HEK293 (cell line): ENCODE results near the gene SLC29A1.

Experiments
- BCL11A ChIP-seq: fragments of 450-650 bp; formaldehyde crosslinking; IDR thresholded peaks from 2 replicates; pipeline ENCODE4 v1.5.1; 2016; ENCODE audit warnings: low read depth, missing biosample characterization, missing genetic modification characterization
- ELK4 ChIP-seq: IDR thresholded peaks from 2 replicates; pipeline ENCODE4 v1.6.1; 2011; ENCODE audit warnings: mild to moderate bottlenecking, low read depth, low read length, borderline replicate concordance
- GLI2 ChIP-seq: fragments of 450-650 bp; formaldehyde crosslinking; IDR thresholded peaks from 2 replicates; pipeline ENCODE4; 2017; ENCODE audit warnings: missing biosample characterization, missing genetic modification characterization, low read depth, borderline replicate concordance
- GLI4 ChIP-seq: fragments of 450-650 bp; formaldehyde crosslinking; IDR thresholded peaks from 2 replicates; pipeline ENCODE4 v1.5.1; 2016; ENCODE audit warnings: missing biosample characterization, missing genetic modification characterization
- GLIS1 ChIP-seq: fragments of 450-650 bp; formaldehyde crosslinking; IDR thresholded peaks from 2 replicates; pipeline ENCODE4 v1.5.1; 2016; ENCODE audit warnings: missing biosample characterization, missing genetic modification characterization
- KLF1 ChIP-seq: fragments of 450-650 bp; formaldehyde crosslinking; IDR thresholded peaks from 2 replicates; pipeline ENCODE4 v1.5.1; 2016; ENCODE audit warnings: missing biosample characterization, missing genetic modification characterization
- KLF8 ChIP-seq: fragments of 450-650 bp; formaldehyde crosslinking; IDR thresholded peaks from 2 replicates; pipeline ENCODE4 v1.5.1; 2016; ENCODE audit warnings: missing biosample characterization, missing genetic modification characterization
- MEIS1 ChIP-seq: sonication (generic); formaldehyde crosslinking; IDR thresholded peaks from 2 replicates; pipeline ENCODE4 v1.8.1; 2022; ENCODE audit warnings: missing genetic modification reagents, mild to moderate bottlenecking, borderline replicate concordance
- OVOL3 ChIP-seq: fragments of 450-650 bp; formaldehyde crosslinking; IDR thresholded peaks from 2 replicates; pipeline ENCODE4 v1.5.1; 2016; ENCODE audit warnings: missing biosample characterization, missing genetic modification characterization
- YY2 ChIP-seq: fragments of 450-650 bp; formaldehyde crosslinking; IDR thresholded peaks from 2 replicates; pipeline ENCODE4 v1.5.1; 2016; ENCODE audit warnings: missing biosample characterization, missing genetic modification characterization
- ZBTB1 ChIP-seq: fragments of 450-650 bp; formaldehyde crosslinking; IDR thresholded peaks from 2 replicates; pipeline ENCODE4 v1.5.1; 2016; ENCODE audit warnings: missing biosample characterization, missing genetic modification characterization
- ZBTB20 ChIP-seq: fragments of 450-650 bp; formaldehyde crosslinking; IDR thresholded peaks from 2 replicates; pipeline ENCODE4 v1.5.1; 2016; ENCODE audit warnings: missing biosample characterization, missing genetic modification characterization
- ZBTB48 ChIP-seq: fragments of 450-650 bp; formaldehyde crosslinking; IDR thresholded peaks from 2 replicates; pipeline ENCODE4 v1.5.1; 2016; ENCODE audit warnings: missing biosample characterization, missing genetic modification characterization
- ZBTB49 ChIP-seq: fragments of 450-650 bp; formaldehyde crosslinking; IDR thresholded peaks from 2 replicates; pipeline ENCODE4 v1.5.1; 2016; ENCODE audit warnings: missing biosample characterization, missing genetic modification characterization, low read depth
- ZBTB7A ChIP-seq: fragments of 450-650 bp; formaldehyde crosslinking; IDR thresholded peaks from 2 replicates; pipeline ENCODE4 v1.5.1; 2016; ENCODE audit warnings: low read depth, missing biosample characterization, missing genetic modification characterization
- ZFP41 ChIP-seq: fragments of 450-650 bp; formaldehyde crosslinking; IDR thresholded peaks from 2 replicates; pipeline ENCODE4 v1.5.1; 2016; ENCODE audit warnings: missing biosample characterization, missing genetic modification characterization, borderline replicate concordance
- ZFP69B ChIP-seq: fragments of 450-650 bp; formaldehyde crosslinking; IDR thresholded peaks from 2 replicates; pipeline ENCODE4 v1.5.1; 2016; ENCODE audit warnings: missing biosample characterization, missing genetic modification characterization
- ZNF112 ChIP-seq: fragments of 450-650 bp; formaldehyde crosslinking; IDR thresholded peaks from 2 replicates; pipeline ENCODE4 v1.5.0; 2017; ENCODE audit warnings: missing biosample characterization, missing genetic modification characterization
- ZNF114 ChIP-seq: fragments of 450-650 bp; formaldehyde crosslinking; IDR thresholded peaks from 2 replicates; pipeline ENCODE4 v1.5.0; 2017; ENCODE audit warnings: missing biosample characterization, missing genetic modification characterization
- ZNF133 ChIP-seq: fragments of 450-650 bp; formaldehyde crosslinking; IDR thresholded peaks from 2 replicates; pipeline ENCODE4 v1.5.1; 2016; ENCODE audit warnings: missing biosample characterization, missing genetic modification characterization
- ZNF148 ChIP-seq: fragments of 450-650 bp; formaldehyde crosslinking; IDR thresholded peaks from 2 replicates; pipeline ENCODE4 v1.5.0; 2017; ENCODE audit warnings: missing biosample characterization, missing genetic modification characterization, borderline replicate concordance
- ZNF202 ChIP-seq: fragments of 450-650 bp; formaldehyde crosslinking; IDR thresholded peaks from 2 replicates; pipeline ENCODE4 v1.5.1; 2016; ENCODE audit warnings: missing biosample characterization, missing genetic modification characterization, borderline replicate concordance
- ZNF214 ChIP-seq: fragments of 450-650 bp; formaldehyde crosslinking; IDR thresholded peaks from 2 replicates; pipeline ENCODE4 v1.5.1; 2017; ENCODE audit warnings: missing biosample characterization, mild to moderate bottlenecking, missing genetic modification characterization, borderline replicate concordance
- ZNF26 ChIP-seq: fragments of 450-650 bp; formaldehyde crosslinking; IDR thresholded peaks from 2 replicates; pipeline ENCODE4 v1.5.1; 2016; ENCODE audit warnings: missing biosample characterization, missing genetic modification characterization
- ZNF292 ChIP-seq: fragments of 450-650 bp; formaldehyde crosslinking; IDR thresholded peaks from 2 replicates; pipeline ENCODE4 v1.5.1; 2016; ENCODE audit warnings: low read depth, missing biosample characterization, missing genetic modification characterization, borderline replicate concordance
- ZNF433 ChIP-seq: fragments of 450-650 bp; formaldehyde crosslinking; IDR thresholded peaks from 2 replicates; pipeline ENCODE4 v1.5.1; 2016; ENCODE audit warnings: missing biosample characterization, missing genetic modification characterization, low read depth
- ZNF449 ChIP-seq: fragments of 450-650 bp; formaldehyde crosslinking; IDR thresholded peaks from 2 replicates; pipeline ENCODE4 v1.5.1; 2017; ENCODE audit warnings: missing biosample characterization, mild to moderate bottlenecking, missing genetic modification characterization, moderate library complexity
- ZNF530 ChIP-seq: fragments of 450-650 bp; formaldehyde crosslinking; IDR thresholded peaks from 2 replicates; pipeline ENCODE4 v1.5.1; 2016; ENCODE audit warnings: low read depth, missing biosample characterization, missing genetic modification characterization
- ZNF561 ChIP-seq: fragments of 450-650 bp; IDR thresholded peaks from 2 replicates; pipeline ENCODE4 v1.5.1; 2018; ENCODE audit warnings: missing biosample characterization, missing genetic modification characterization, borderline replicate concordance
- ZNF629 ChIP-seq: fragments of 450-650 bp; formaldehyde crosslinking; IDR thresholded peaks from 2 replicates; pipeline ENCODE4 v1.5.1; 2017; ENCODE audit warnings: missing biosample characterization, missing genetic modification characterization
- ZNF677 ChIP-seq: fragments of 450-650 bp; IDR thresholded peaks from 2 replicates; pipeline ENCODE4 v1.5.0; 2018; ENCODE audit warnings: missing biosample characterization, mild to moderate bottlenecking, missing genetic modification characterization, moderate library complexity
- ZNF701 ChIP-seq: fragments of 450-650 bp; formaldehyde crosslinking; IDR thresholded peaks from 2 replicates; pipeline ENCODE4 v1.5.1; 2016; ENCODE audit warnings: missing biosample characterization, missing genetic modification characterization
- ZNF768 ChIP-seq: fragments of 450-650 bp; formaldehyde crosslinking; IDR thresholded peaks from 2 replicates; pipeline ENCODE4 v1.5.1; 2018; ENCODE audit warnings: missing biosample characterization, mild to moderate bottlenecking, missing genetic modification characterization

Gene SLC29A1

GRCh38 chr6:44223319-44224028, at the start of gene SLC29A1 (continued):
- TF ChIP-seq ZNF449 (tag by site-specific recombination) (no peak), ZNF629 (tag by site-specific recombination) (no peak), GLI2 (tag by site-specific recombination) (no peak), KLF1 (peak; percentile 49), ZNF133 (tag by site-specific recombination) (no peak), ZNF202 (tag by site-specific recombination) (no peak), ZBTB20 (tag by site-specific recombination) (peak; percentile 55; the same call in 1 of the 2 replicates), ZNF114 (tag by site-specific recombination) (no peak), ZNF561 (no peak), ZNF26 (tag by site-specific recombination) (no peak), OVOL3 (tag by site-specific recombination) (no peak), ZBTB48 (peak; percentile 72), GLIS1 (tag by site-specific recombination) (peak; percentile 91), ZNF677 (tag by site-specific recombination) (no peak), GLI4 (no peak), ZNF768 (tag by site-specific recombination) (no peak), ZBTB1 (tag by site-specific recombination) (no peak), ZFP69B (tag by site-specific recombination) (peak; percentile 82), ZBTB49 (tag by site-specific recombination) (no peak), ZFP41 (tag by site-specific recombination) (no peak), ZNF148 (no peak), ZNF433 (tag by site-specific recombination) (no peak), KLF8 (peak; percentile 83; the same call in 1 of the 2 replicates), ELK4 (no peak), ZNF112 (tag by site-specific recombination) (no peak), ZNF530 (no peak), YY2 (tag by site-specific recombination) (no peak), ZNF701 (no peak), ZNF214 (tag by site-specific recombination) (no peak), MEIS1 (no peak), ZNF292 (tag by site-specific recombination) (no peak), BCL11A (tag by site-specific recombination) (no peak), ZBTB7A (no peak)
